ENCODE measurements around the gene DTNBP1. TPM values are rescaled to one million over a fixed set of nuclear protein-coding genes. Genes with fewer than 3 reads are reported as not detected.

The DTNBP1 gene
- total RNA-seq, 1 donor from 2014 or later, result 19.2 TPM

- TF ChIP-seq CTCF (IDR thresholded peaks at IDR 0.05; ENCODE audit: borderline replicate concordance), result no peak
- Histone ChIP-seq H3K4me3 (no peak overlapping the region), H3K27me3 (ENCODE audit: low read depth) (no peaks in the 10 kb centered on the region), H3K27ac (replicated peaks) (peak overlapping the region; percentile 74), H3K36me3 (peaks cover 11% of the 10 kb centered on the region), H3K9me3 (replicated peaks) (no peaks in the 10 kb centered on the region), H3K4me1 (peaks cover 72% of the 10 kb centered on the region)
- intact Hi-C loops (cut with micrococcal nuclease), result no loop called here
- no peak for DNase-seq
These were observed 188.6 kb downstream of the DTNBP1 start for GRCh38 chr6:15474196-15474595.

- no peak for DNase-seq
- H3K4me1 ChIP-seq, result peaks cover 72% of the 10 kb centered on the region
- no peak overlapping the region for H3K4me3 ChIP-seq
These were observed 189.1 kb downstream of the DTNBP1 start for GRCh38 chr6:15473741-15474161.

GRCh38 chr6:15473174-15473573 lies 189.7 kb downstream of the DTNBP1 start:
- Histone ChIP-seq H3K27me3 (ENCODE audit: low read depth) (no peaks in the 10 kb centered on the region), H3K4me1 (peaks cover 71% of the 10 kb centered on the region), H3K9me3 (replicated peaks) (no peaks in the 10 kb centered on the region), H3K4me3 (no peak overlapping the region), H3K27ac (replicated peaks) (peak overlapping the region; percentile 74), H3K36me3 (peaks cover 18% of the 10 kb centered on the region)
- TF ChIP-seq CTCF (IDR thresholded peaks at IDR 0.05; ENCODE audit: borderline replicate concordance), result no peak
- intact Hi-C loops (cut with micrococcal nuclease), result no loop called here
- DNase-seq, result no peak

More at GRCh38 chr6:15473741-15474161, 189.1 kb downstream of the DTNBP1 start:
- TF ChIP-seq CTCF (IDR thresholded peaks at IDR 0.05; ENCODE audit: borderline replicate concordance), result no peak
- H3K27ac ChIP-seq (replicated peaks), result peak overlapping the region; percentile 74
- no peaks in the 10 kb centered on the region for H3K27me3 ChIP-seq (ENCODE audit: low read depth)
- no peaks in the 10 kb centered on the region for H3K9me3 ChIP-seq (replicated peaks)
- H3K36me3 ChIP-seq, result peaks cover 14% of the 10 kb centered on the region
- intact Hi-C loops (cut with micrococcal nuclease), result no loop called here

All from left ventricle myocardium inferior (tissue), 1 donor.